ENCODE measurements around the gene DYNLL2. TPM values are rescaled to one million over a fixed set of nuclear protein-coding genes. Genes with fewer than 3 reads are reported as not detected.

Gene DYNLL2
- total RNA-seq, 1 donor from 2014 or later: 14.4 TPM

GRCh38 chr17:58047376-58048150, 35.7 kb upstream of the DYNLL2 start:
- no peak for TF ChIP-seq CTCF (conservative IDR thresholded peaks at IDR 0.05; ENCODE audit: low read depth, low read length)
- H3K4me3 ChIP-seq (ENCODE audit: low read depth, low read length): no peak overlapping the region
- DNase-seq (ENCODE audit: low read depth): no peak

GRCh38 chr17:58049533-58049932, 33.7 kb upstream of the DYNLL2 start:
- no peak for TF ChIP-seq CTCF (conservative IDR thresholded peaks at IDR 0.05; ENCODE audit: low read depth, low read length)
- DNase-seq (ENCODE audit: low read depth): no peak
- no peak overlapping the region for H3K4me3 ChIP-seq (ENCODE audit: low read depth, low read length)

DNA sequence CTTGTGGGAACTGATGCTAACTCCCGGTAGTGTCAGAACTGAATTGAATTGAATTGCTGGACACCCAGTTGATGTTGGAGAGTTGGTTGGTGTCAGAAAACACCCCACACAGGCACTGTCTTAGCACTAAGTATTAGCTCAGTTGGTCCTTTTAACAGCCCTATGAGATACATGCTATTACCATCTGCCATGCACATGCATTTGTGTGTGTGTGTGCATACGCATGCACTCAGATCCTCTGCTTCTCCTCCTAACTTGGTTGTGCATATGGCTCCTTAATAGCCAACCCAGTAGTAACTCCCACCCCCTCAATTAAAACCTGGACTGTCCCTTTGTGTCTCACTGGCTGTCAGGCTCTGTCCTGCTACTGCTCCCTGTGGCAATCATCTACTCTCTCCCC, 32.3 kb upstream of the DYNLL2 start:
- DNase-seq (ENCODE audit: low read depth): no peak
- no peak for TF ChIP-seq CTCF (conservative IDR thresholded peaks at IDR 0.05; ENCODE audit: low read depth, low read length)
- H3K4me3 ChIP-seq (ENCODE audit: low read depth, low read length): no peak overlapping the region

- no peak for DNase-seq (ENCODE audit: low read depth)
- H3K4me3 ChIP-seq (ENCODE audit: low read depth, low read length): no peak overlapping the region
- no peak for TF ChIP-seq CTCF (conservative IDR thresholded peaks at IDR 0.05; ENCODE audit: low read depth, low read length)
Observed at GRCh38 chr17:58051468-58051867, 31.8 kb upstream of the DYNLL2 start.

DNA sequence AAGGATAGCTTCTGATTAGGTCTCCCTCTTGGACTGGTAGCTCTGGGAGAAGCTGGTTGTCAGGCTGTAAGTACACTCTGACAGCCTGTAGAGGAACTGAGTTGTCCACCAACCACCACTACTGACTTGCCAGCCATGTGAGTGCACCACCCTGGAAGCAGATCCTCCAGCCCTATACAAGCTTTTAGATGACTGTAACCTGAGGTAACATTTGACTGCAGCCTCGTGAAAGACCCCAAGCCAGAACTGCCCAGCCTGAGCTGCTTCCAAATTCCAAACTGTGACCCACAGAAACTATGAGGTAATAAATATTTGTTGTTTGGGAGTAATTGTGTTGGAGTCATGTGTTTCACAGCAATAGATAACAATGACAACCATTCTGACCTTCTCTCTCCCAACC, 30.8 kb upstream of the DYNLL2 start:
- DNase-seq (ENCODE audit: low read depth): no peak
- no peak for TF ChIP-seq CTCF (conservative IDR thresholded peaks at IDR 0.05; ENCODE audit: low read depth, low read length)
- no peak overlapping the region for H3K4me3 ChIP-seq (ENCODE audit: low read depth, low read length)

GRCh38 chr17:58052945-58053715, 30.1 kb upstream of the DYNLL2 start:
- H3K4me3 ChIP-seq (ENCODE audit: low read depth, low read length): no peak overlapping the region
- DNase-seq (ENCODE audit: low read depth): no peak
- no peak for TF ChIP-seq CTCF (conservative IDR thresholded peaks at IDR 0.05; ENCODE audit: low read depth, low read length)
